ENCODE data around the gene FRMD5.
A peak's percentile ranks its signal among the peaks of the same experiment; 100 is the strongest.
"Not testable (repeated sequence)": the region's sequence is repeated elsewhere in the genome, so short reads cannot be mapped to it uniquely, and the experiment has no call there.

The FRMD5 gene

GRCh38 chr15:44035781-44036699 lies 159.0 kb downstream of the FRMD5 start:
- H3K27ac ChIP-seq: no peak overlapping the region
- no peak for DNase-seq (ENCODE audit: low read depth, low spot score)

GRCh38 chr15:44034933-44035624 lies 160.0 kb downstream of the FRMD5 start:
- DNase-seq (ENCODE audit: low read depth, low spot score): peak; percentile 8
- no peak overlapping the region for H3K27ac ChIP-seq

GRCh38 chr15:44034334-44034733 lies 160.7 kb downstream of the FRMD5 start:
- DNase-seq (ENCODE audit: low read depth, low spot score): no peak
- H3K27ac ChIP-seq: no peak overlapping the region

DNA sequence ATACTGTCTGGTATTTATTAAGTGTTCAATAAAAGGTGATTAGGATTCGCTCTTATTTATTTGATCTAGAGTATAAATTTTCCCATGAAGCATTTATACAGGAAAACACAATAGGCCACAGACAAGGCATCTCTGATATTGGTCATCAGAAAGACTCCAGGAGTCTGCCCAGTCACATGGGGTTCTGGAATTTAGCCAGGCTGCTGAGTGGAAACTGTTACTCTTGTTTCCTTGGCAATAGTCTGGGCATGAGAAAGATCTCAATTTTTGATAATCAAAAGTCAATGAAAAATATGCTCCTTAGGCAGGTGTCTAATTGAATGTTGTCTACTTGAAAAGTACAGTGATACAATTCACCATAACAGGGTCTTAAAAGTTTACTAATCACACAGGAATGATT lies 161.2 kb downstream of the FRMD5 start:
- H3K27ac ChIP-seq: no peak overlapping the region
- no peak for DNase-seq (ENCODE audit: low read depth, low spot score)

DNA sequence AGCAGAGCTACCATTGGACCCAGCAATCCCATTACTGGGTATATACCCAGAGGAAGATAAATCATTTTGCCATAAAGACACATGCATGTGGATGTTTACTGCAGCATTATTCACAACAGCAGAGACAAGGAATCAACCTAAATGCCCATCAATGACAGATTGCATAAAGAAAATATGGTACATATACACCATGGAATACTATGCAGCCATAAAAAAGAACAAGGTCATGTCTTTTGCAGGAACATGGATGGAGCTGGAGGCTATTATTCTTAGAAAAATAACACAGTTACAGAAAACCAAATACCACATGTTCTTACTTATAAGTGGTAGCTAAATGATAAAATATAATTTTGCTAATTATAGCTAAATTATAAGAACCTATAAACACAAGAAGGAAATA lies 162.3 kb downstream of the FRMD5 start:
- DNase-seq (ENCODE audit: low read depth, low spot score); H3K27ac ChIP-seq: not testable (repeated sequence)

DNA sequence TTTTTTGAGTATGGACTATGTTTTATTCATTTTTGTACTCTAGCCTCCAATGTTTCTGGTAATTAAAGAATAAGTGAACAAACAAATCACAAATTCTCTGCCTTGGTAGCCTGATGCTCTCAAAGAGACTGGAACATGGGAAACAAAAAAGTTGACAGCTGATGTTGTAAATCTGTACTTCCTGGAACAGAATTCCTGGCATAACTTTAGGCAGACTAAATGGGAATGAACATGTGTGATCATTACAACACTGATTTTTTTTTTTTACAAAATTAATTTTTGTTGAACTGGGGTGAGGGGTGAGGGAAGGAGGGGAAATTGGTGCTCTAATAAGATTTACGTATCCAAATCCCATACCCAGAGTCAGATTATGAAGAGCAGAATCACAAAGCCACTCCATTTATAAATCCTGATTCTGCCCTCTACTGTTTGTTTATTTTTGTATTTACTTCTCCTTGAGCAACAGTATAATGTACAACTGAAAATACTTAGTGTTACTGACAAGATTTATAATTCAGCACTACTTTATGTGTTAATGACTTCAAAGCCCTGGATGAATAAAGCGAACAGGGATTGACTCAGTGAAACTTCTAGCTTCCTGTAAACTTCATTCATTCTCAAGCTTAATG lies 165.0 kb downstream of the FRMD5 start:
- peak overlapping the region; percentile 15 for H3K27ac ChIP-seq

GRCh38 chr15:44029003-44029402 lies 166.1 kb downstream of the FRMD5 start:
- DNase-seq (ENCODE audit: low read depth, low spot score): no peak
- no peak overlapping the region for H3K27ac ChIP-seq

More for the DNA sequence above, 165.0 kb downstream of the FRMD5 start:
- DNase-seq (ENCODE audit: low read depth, low spot score): no peak

DNA sequence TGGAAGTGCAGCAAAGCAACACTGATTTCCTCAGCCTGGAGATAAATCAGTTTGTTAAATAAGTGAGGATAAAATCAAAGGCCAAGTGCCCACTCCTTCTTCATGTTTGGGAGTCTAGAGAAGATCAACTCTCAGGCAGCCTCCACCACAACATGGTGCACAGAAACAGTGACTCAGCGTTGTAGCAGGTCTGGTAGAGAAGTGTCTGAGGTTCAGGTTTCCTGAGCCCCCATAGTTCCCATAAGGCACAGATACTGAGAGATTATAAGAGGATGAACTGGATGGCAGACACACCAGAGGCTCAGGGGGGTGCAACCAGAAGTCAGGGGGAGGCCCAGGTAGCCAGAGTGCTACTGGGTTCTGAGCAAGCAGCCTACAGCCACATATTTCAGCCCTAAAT lies 166.7 kb downstream of the FRMD5 start:
- no peak overlapping the region for H3K27ac ChIP-seq

DNA sequence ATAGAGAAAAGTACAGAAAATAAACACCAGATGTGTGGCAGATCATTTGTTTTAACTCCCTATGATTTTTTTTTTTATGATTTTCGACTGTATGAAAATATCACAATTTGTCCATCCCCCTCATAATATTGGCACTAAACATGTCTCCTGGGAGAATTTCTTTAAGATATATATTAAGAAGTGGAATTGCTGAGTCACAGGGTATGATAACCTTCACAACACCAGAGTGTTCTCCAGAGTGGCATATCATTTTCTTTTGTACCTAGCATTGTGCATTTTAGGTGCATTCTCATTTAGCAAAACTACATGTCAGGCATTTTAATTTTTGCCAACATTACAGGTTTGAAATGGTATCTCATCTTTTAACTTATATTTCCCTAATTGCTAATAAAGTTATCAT lies 170.9 kb downstream of the FRMD5 start:
- DNase-seq (ENCODE audit: low read depth, low spot score): no peak

More for the DNA sequence above, 166.7 kb downstream of the FRMD5 start:
- no peak for DNase-seq (ENCODE audit: low read depth, low spot score)

DNA sequence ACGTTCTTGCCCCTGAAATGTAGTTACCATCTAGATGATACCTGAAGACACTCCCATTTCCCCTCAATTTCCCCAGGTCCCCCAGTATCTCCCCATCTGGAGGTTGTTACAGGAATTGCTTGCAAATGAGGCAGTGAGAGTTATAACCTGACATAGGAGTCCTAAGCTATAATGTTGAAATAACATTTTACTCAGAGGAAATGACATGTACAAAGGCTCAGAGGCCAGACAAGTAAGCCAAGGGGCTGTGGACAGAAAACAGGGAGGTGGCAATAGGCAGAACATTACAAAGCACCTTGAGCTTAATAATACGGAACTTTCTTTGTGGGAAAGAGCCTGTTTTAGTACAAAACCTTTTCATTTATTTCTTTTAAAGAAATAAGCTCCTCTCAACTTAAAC lies 171.9 kb downstream of the FRMD5 start:
- no peak overlapping the region for H3K27ac ChIP-seq
- DNase-seq (ENCODE audit: low read depth, low spot score): no peak

More for the DNA sequence above, 170.9 kb downstream of the FRMD5 start:
- no peak overlapping the region for H3K27ac ChIP-seq

- H3K27ac ChIP-seq: no peak overlapping the region
Measured at GRCh38 chr15:44018151-44018550, 176.9 kb downstream of the FRMD5 start.

GRCh38 chr15:44015545-44016305 lies 179.3 kb downstream of the FRMD5 start:
- no peak overlapping the region for H3K27ac ChIP-seq
- DNase-seq (ENCODE audit: low read depth, low spot score): no peak

More at GRCh38 chr15:44018151-44018550, 176.9 kb downstream of the FRMD5 start:
- DNase-seq (ENCODE audit: low read depth, low spot score): no peak

GRCh38 chr15:44011238-44011854 lies 183.7 kb downstream of the FRMD5 start:
- no peak overlapping the region for H3K27ac ChIP-seq
- DNase-seq (ENCODE audit: low read depth, low spot score): no peak

- H3K27ac ChIP-seq: no peak overlapping the region
- no peak for DNase-seq (ENCODE audit: low read depth, low spot score)
Measured at GRCh38 chr15:44010089-44010488, 185.0 kb downstream of the FRMD5 start.

- H3K27ac ChIP-seq: peak overlapping the region; percentile 51
- peak; percentile 39 for DNase-seq (ENCODE audit: low read depth, low spot score)
Measured at GRCh38 chr15:44009038-44009437, 186.0 kb downstream of the FRMD5 start.

DNA sequence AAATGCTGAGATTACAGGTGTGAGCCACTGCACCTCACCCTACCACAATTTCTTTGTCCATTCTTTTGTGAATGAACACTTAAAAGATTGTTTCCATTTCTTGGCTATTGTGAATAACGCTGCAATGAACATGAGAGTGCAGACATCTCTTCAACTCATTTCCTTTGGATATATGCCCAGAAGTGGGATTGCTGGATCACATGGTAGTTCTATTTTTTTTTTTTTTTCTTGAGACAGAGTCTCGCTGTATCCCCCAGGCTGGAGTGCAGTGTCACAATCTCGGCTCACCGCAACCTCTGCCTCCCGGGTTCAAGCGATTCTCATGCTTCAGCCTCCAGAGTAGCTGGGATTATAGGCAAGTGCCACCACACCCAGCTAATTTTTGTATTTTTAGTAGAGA lies 194.8 kb downstream of the FRMD5 start:
- not testable (repeated sequence) for H3K27ac ChIP-seq; DNase-seq (ENCODE audit: low read depth, low spot score)

GRCh38 chr15:43998607-43999006 lies 196.5 kb downstream of the FRMD5 start:
- no peak overlapping the region for H3K27ac ChIP-seq
- DNase-seq (ENCODE audit: low read depth, low spot score): no peak

GRCh38 chr15:43991206-43991605 lies 203.9 kb downstream of the FRMD5 start:
- DNase-seq (ENCODE audit: low read depth, low spot score): no peak
- no peak overlapping the region for H3K27ac ChIP-seq

DNA sequence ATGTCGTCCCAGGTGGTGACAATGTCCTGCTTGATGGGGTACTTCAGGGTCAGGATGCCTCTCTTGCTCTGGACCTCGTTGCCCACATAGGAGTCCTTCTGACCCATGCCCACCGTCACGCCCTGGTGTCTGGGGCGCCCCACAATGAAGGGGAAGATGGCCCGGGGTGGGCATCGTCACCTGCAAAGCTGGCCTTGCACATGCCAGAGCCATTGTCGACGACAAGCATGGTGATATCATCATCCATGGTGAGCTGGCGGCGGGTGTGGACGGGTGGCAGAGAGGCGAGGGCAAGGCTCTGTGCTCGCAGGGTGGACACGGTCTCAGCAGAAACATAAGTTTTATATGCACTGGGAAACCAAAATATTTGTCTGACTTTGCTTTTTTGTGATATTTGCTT lies 205.1 kb downstream of the FRMD5 start:
- DNase-seq (ENCODE audit: low read depth, low spot score): no peak
- no peak overlapping the region for H3K27ac ChIP-seq

GRCh38 chr15:43988900-43989299 lies 206.2 kb downstream of the FRMD5 start:
- no peak for DNase-seq (ENCODE audit: low read depth, low spot score)
- no peak overlapping the region for H3K27ac ChIP-seq
